Measurements from ENCODE around the gene UPF1. TPM values are rescaled to one million over a fixed set of nuclear protein-coding genes. Genes with fewer than 3 reads are reported as not detected.
"Not testable (repeated sequence)": the region's sequence is repeated elsewhere in the genome, so short reads cannot be mapped to it uniquely, and the experiment has no call there.

The UPF1 gene
- polyA plus RNA-seq, 5 donors, result 34.0 to 58.4 (median 52.9) TPM

GRCh38 chr19:18908917-18909619 is 77.3 kb downstream of the UPF1 start:
- no peak for DNase-seq

GRCh38 chr19:18910010-18910409 is 78.3 kb downstream of the UPF1 start:
- DNase-seq, result no peak

- no peak for DNase-seq
These were observed 79.2 kb downstream of the UPF1 start for GRCh38 chr19:18910801-18911436.

- no peak for DNase-seq
These were observed 81.2 kb downstream of the UPF1 start for GRCh38 chr19:18912933-18913332.

GRCh38 chr19:18913466-18913865 is 81.7 kb downstream of the UPF1 start:
- DNase-seq, result no peak

- DNase-seq, result no peak
These were observed 83.9 kb downstream of the UPF1 start for GRCh38 chr19:18915639-18916038.

- DNase-seq, result not testable (repeated sequence)
These were observed 85.8 kb downstream of the UPF1 start for GRCh38 chr19:18917593-18917992.

Other genes with a start within 250 kb of the UPF1 start
- 10 to 100 TPM; 20.5 to 52.2 (median 24.2) TPM for gene REX1BD, start 243.2 kb upstream of the UPF1 start, polyA plus RNA-seq (ENCODE audit: insufficient read depth in 1 of 5, insufficient read length in 5 of 5, low replicate concordance in 1 of 5)
- 100 to 1,000 TPM; 178 to 372 (median 239) TPM for gene CRLF1, start 225.2 kb upstream of the UPF1 start, polyA plus RNA-seq (ENCODE audit: insufficient read depth in 1 of 5, insufficient read length in 5 of 5, low replicate concordance in 1 of 5)
- 10 to 100 TPM; 24.7 to 44.5 (median 32.4) TPM for gene TMEM59L, start 219.1 kb upstream of the UPF1 start, polyA plus RNA-seq (ENCODE audit: insufficient read depth in 1 of 5, insufficient read length in 5 of 5, low replicate concordance in 1 of 5)
- gene KLHL26, start 194.9 kb upstream of the UPF1 start, polyA plus RNA-seq (ENCODE audit: insufficient read depth in 1 of 5, insufficient read length in 5 of 5, low replicate concordance in 1 of 5), result 1 to 10 TPM; 3.1 to 9.9 (median 5.3) TPM
- 10 to 100 TPM; 12.8 to 26.9 (median 16.0) TPM for gene CRTC1, start 148.3 kb upstream of the UPF1 start, polyA plus RNA-seq (ENCODE audit: insufficient read depth in 1 of 5, insufficient read length in 5 of 5, low replicate concordance in 1 of 5)
- gene COMP, start 40.7 kb upstream of the UPF1 start, polyA plus RNA-seq (ENCODE audit: insufficient read depth in 1 of 5, insufficient read length in 5 of 5, low replicate concordance in 1 of 5), result under 1 TPM in 1 of 5 donors, not detected in 4; 0.60 TPM
- 1 to 10 TPM; 2.0 to 5.3 (median 3.5) TPM for gene CERS1, start 64.2 kb downstream of the UPF1 start, polyA plus RNA-seq (ENCODE audit: insufficient read depth in 1 of 5, insufficient read length in 5 of 5, low replicate concordance in 1 of 5)
- 100 to 1,000 TPM in 2 of 5 donors, 10 to 100 TPM in 3; 68.4 to 136 (median 88.3) TPM for gene COPE, start 87.4 kb downstream of the UPF1 start, polyA plus RNA-seq (ENCODE audit: insufficient read depth in 1 of 5, insufficient read length in 5 of 5, low replicate concordance in 1 of 5)
- 10 to 100 TPM; 41.0 to 64.6 (median 49.5) TPM for gene DDX49, start 87.8 kb downstream of the UPF1 start, polyA plus RNA-seq (ENCODE audit: insufficient read depth in 1 of 5, insufficient read length in 5 of 5, low replicate concordance in 1 of 5)
- 10 to 100 TPM; 45.0 to 77.3 (median 53.8) TPM for gene HOMER3, start 109.3 kb downstream of the UPF1 start, polyA plus RNA-seq (ENCODE audit: insufficient read depth in 1 of 5, insufficient read length in 5 of 5, low replicate concordance in 1 of 5)
- 100 to 1,000 TPM in 3 of 5 donors, 10 to 100 TPM in 2; 93.2 to 132 (median 100) TPM for gene SUGP2, start 201.6 kb downstream of the UPF1 start, polyA plus RNA-seq (ENCODE audit: insufficient read depth in 1 of 5, insufficient read length in 5 of 5, low replicate concordance in 1 of 5)
- 10 to 100 TPM; 26.6 to 43.7 (median 33.1) TPM for gene ARMC6, start 201.6 kb downstream of the UPF1 start, polyA plus RNA-seq (ENCODE audit: insufficient read depth in 1 of 5, insufficient read length in 5 of 5, low replicate concordance in 1 of 5)
- gene SLC25A42, start 232.0 kb downstream of the UPF1 start, polyA plus RNA-seq (ENCODE audit: insufficient read depth in 1 of 5, insufficient read length in 5 of 5, low replicate concordance in 1 of 5), result 10 to 100 TPM; 10.2 to 15.9 (median 12.9) TPM